ENCODE measurements around the gene LARGE2. TPM values are rescaled to one million over a fixed set of nuclear protein-coding genes. Genes with fewer than 3 reads are reported as not detected.

LARGE2 gene
- total and polyA plus RNA-seq, 10 of the 15 experiments (the other 5 are each of a cell fraction or from before 2014, with no cell fraction given), result 0.03 to 0.41 (median 0.19) TPM; not detected in 6

DNA sequence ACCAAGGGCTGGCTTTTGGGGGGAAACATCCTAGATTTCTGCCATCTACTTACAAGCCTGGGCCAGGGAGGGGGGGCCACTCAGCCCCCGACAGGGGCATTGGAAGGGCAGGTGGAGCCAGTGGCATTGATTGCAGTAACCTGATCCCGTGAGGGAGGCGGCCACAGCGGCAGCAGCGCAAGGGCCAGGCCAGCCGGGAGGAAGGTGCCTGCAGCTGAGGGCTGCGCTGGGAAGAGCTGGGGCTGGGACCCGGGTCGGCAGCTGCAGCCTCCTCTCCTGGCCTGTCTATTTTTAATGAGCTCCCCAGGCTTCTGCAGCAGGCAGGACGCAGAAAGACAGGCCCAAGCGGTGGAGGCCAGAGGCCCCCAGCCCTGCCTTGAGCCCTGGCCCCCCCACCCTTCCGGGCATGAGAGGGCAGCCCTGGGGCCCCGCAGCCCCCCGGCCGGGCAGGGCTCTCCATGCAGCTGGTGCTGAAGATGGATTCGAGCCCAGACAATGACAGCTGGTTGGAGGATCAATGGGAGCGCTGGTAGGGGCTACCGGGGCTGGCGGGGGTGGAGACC, 26.0 kb upstream of the LARGE2 start (continued):
- TF ChIP-seq, protein P1, sequence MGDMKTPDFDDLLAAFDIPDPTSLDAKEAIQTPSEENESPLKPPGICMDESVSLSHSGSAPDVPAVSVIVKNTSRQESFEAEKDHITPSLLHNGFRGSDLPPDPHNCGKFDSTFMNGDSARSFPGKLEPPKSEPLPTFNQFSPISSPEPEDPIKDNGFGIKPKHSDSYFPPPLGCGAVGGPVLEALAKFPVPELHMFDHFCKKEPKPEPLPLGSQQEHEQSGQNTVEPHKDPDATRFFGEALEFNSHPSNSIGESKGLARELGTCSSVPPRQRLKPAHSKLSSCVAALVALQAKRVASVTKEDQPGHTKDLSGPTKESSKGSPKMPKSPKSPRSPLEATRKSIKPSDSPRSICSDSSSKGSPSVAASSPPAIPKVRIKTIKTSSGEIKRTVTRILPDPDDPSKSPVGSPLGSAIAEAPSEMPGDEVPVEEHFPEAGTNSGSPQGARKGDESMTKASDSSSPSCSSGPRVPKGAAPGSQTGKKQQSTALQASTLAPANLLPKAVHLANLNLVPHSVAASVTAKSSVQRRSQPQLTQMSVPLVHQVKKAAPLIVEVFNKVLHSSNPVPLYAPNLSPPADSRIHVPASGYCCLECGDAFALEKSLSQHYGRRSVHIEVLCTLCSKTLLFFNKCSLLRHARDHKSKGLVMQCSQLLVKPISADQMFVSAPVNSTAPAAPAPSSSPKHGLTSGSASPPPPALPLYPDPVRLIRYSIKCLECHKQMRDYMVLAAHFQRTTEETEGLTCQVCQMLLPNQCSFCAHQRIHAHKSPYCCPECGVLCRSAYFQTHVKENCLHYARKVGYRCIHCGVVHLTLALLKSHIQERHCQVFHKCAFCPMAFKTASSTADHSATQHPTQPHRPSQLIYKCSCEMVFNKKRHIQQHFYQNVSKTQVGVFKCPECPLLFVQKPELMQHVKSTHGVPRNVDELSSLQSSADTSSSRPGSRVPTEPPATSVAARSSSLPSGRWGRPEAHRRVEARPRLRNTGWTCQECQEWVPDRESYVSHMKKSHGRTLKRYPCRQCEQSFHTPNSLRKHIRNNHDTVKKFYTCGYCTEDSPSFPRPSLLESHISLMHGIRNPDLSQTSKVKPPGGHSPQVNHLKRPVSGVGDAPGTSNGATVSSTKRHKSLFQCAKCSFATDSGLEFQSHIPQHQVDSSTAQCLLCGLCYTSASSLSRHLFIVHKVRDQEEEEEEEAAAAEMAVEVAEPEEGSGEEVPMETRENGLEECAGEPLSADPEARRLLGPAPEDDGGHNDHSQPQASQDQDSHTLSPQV (IDR thresholded peaks at IDR 0.05), result no peak
- TF ChIP-seq TARDBP (IDR thresholded peaks at IDR 0.05; ENCODE audit: borderline replicate concordance) (no peak), MYC (IDR thresholded peaks at IDR 0.05; ENCODE audit: insufficient read depth, insufficient read length, insufficient replicate concordance, low read length, severe bottlenecking) (no peak)

DNA sequence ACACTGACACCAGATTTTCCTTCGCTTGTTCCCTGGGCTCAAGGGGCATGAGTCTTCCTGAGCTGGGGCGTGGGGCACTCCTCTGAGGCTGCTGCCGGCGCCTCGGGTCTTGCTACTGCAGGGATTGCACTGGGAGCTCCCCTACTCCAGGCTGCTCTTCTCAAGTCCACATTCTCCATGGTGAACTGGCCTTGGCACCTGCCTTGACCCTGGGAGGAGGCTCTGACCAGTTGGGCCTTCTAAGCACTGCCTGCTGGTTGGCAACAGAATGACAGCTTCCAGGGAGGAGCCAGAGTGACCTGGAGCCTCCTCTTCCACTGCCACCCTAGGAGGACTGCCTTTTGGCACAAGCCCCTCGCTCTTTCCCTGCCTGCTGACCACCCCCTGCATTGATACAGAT, 24.9 kb upstream of the LARGE2 start:
- FAIRE-seq, result no peak
- Histone ChIP-seq H2AFZ (ENCODE audit: control insufficient read depth, low read depth, low read length) (no peak overlapping the region), H3K4me2 (ENCODE audit: control insufficient read depth, insufficient read depth) (no peak overlapping the region), H3K4me3 (no peak overlapping the region), H3K79me2 (ENCODE audit: control insufficient read depth, insufficient read depth, low read length) (no peaks in the 10 kb centered on the region), H3K36me3 (ENCODE audit: control insufficient read depth in 2 of 2, insufficient read depth in 2 of 2, low read length in 1 of 2) (no peaks in the 10 kb centered on the region), H3K27ac (ENCODE audit: control insufficient read depth, insufficient read depth) (no peak overlapping the region), H4K20me1 (ENCODE audit: control insufficient read depth, insufficient read depth) (no peaks in the 10 kb centered on the region; the same call in 1 of the 2 replicates), H3K9ac (ENCODE audit: control insufficient read depth, insufficient read depth, low read length) (no peak overlapping the region), H3K9me3 (replicated peaks; ENCODE audit: control insufficient read depth, insufficient read depth, low read length) (no peaks in the 10 kb centered on the region), H3K4me1 (ENCODE audit: control insufficient read depth, insufficient read depth, low read length) (no peaks in the 10 kb centered on the region), H3K27me3 (replicated peaks in 1 of 2; ENCODE audit: control insufficient read depth in 2 of 2, insufficient read depth in 2 of 2, low read length in 1 of 2) (peaks cover 3 to 10% of the 10 kb centered on the region in 2 experiments; a peak in 3 of 4 replicates)
- ChIA-PET RAD21 (ENCODE audit: unreplicated experiment) (interaction anchor here (1.0 to 2.0 kb wide), 2 partner anchors 20 to 109 kb away, joined by 3 to 5 read pairs; partner anchors contain the start of gene PEX16), SMC1A (ENCODE audit: uncharacterized antibody, unreplicated experiment) (no interaction called here), CTCF (interaction anchor here (1.3 to 1.5 kb wide), 2 partner anchors 109 to 126 kb away, joined by 3 read pairs; no protein-coding TSS in a partner anchor), POLR2A (interaction anchor here (1.0 kb wide), 1 partner anchor 16 kb away, joined by 3 read pairs; no protein-coding TSS in a partner anchor)
- 17% methylated on average over 6 of the region's 6 CpGs for WGBS (ENCODE audit: insufficient coverage, insufficient replicate concordance, low lambda C conversion rate, missing lambda C conversion rate)
- no peak for DNase-seq (ENCODE audit: low read depth, low spot score)
- no TSS peak for BruUV-seq (replicated peaks)
- intact Hi-C loops (cut with micrococcal nuclease; ENCODE audit: unreplicated experiment), result no loop called here
- no peak for TF ChIP-seq NFYB (IDR thresholded peaks at IDR 0.05; ENCODE audit: insufficient read depth, low read depth, low read length)
- no peak for TF ChIP-seq CHD1 (IDR thresholded peaks at IDR 0.05; ENCODE audit: low read depth, low read length)
- TF ChIP-seq ZNF274 (IDR thresholded peaks at IDR 0.05; ENCODE audit: insufficient read depth, insufficient read length), result no peak
- TF ChIP-seq EZH2 (IDR thresholded peaks at IDR 0.05; ENCODE audit: borderline replicate concordance, control insufficient read depth, low read depth, low read length), result no peak
- TF ChIP-seq, protein P2, sequence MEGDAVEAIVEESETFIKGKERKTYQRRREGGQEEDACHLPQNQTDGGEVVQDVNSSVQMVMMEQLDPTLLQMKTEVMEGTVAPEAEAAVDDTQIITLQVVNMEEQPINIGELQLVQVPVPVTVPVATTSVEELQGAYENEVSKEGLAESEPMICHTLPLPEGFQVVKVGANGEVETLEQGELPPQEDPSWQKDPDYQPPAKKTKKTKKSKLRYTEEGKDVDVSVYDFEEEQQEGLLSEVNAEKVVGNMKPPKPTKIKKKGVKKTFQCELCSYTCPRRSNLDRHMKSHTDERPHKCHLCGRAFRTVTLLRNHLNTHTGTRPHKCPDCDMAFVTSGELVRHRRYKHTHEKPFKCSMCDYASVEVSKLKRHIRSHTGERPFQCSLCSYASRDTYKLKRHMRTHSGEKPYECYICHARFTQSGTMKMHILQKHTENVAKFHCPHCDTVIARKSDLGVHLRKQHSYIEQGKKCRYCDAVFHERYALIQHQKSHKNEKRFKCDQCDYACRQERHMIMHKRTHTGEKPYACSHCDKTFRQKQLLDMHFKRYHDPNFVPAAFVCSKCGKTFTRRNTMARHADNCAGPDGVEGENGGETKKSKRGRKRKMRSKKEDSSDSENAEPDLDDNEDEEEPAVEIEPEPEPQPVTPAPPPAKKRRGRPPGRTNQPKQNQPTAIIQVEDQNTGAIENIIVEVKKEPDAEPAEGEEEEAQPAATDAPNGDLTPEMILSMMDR (IDR thresholded peaks at IDR 0.05 in 2 of 3, conservative IDR thresholded peaks at IDR 0.05 in 1 of 3; ENCODE audit: control insufficient read depth in 2 of 3, extremely low read depth in 1 of 3, insufficient read depth in 1 of 3, low read depth in 3 of 3, low read length in 3 of 3), result 0 out of 6 replicates have a peak, but pooled peaks of 1 of the 3 experiments have one; percentile 0
- no peak for TF ChIP-seq NR2C1 (IDR thresholded peaks at IDR 0.05)
- no peak for TF ChIP-seq MYB (IDR thresholded peaks at IDR 0.05; ENCODE audit: borderline replicate concordance, low read depth, low read length)
- in situ Hi-C loops (cut with MboI), result no loop called here
- ATAC-seq, result no peak

Data from GM12878 (cell line).